ENCODE data around the gene TRAF4. TPM values are rescaled to one million over a fixed set of nuclear protein-coding genes. Genes with fewer than 3 reads are reported as not detected.
"Not testable (repeated sequence)": the region's sequence is repeated elsewhere in the genome, so short reads cannot be mapped to it uniquely, and the experiment has no call there.

The TRAF4 gene
- total RNA-seq, 1 donor from 2014 or later, result 37.4 TPM

- DNase-seq, result no peak
Observed at GRCh38 chr17:28715217-28715616, 28.6 kb upstream of the TRAF4 start.

- DNase-seq, result peak; percentile 54
Observed at GRCh38 chr17:28716740-28717577, 26.9 kb upstream of the TRAF4 start.

- DNase-seq, result peak; percentile 67
Observed at GRCh38 chr17:28717578-28718332, 26.1 kb upstream of the TRAF4 start, which contains the start of gene RAB34. TSS of gene RAB34 (minus strand) at chr17:28717868. CDS start at chr17:28717266, 602 bp downstream.

GRCh38 chr17:28718333-28719020 is 25.3 kb upstream of the TRAF4 start:
- DNase-seq, result no peak

- DNase-seq, result no peak
Observed at GRCh38 chr17:28719021-28719433, 24.8 kb upstream of the TRAF4 start.

- DNase-seq, result peak; percentile 27
Observed at GRCh38 chr17:28720247-28720996, 23.4 kb upstream of the TRAF4 start.

GRCh38 chr17:28720997-28721329 is 22.8 kb upstream of the TRAF4 start:
- not testable (repeated sequence) for DNase-seq

- no peak for DNase-seq
Observed at GRCh38 chr17:28722417-28723158, 21.2 kb upstream of the TRAF4 start.

- no peak for DNase-seq
Observed at GRCh38 chr17:28723159-28723835, 20.5 kb upstream of the TRAF4 start.

- DNase-seq, result not testable (repeated sequence)
Observed at GRCh38 chr17:28723836-28724499, 19.8 kb upstream of the TRAF4 start.

- DNase-seq, result no peak
Observed at GRCh38 chr17:28724500-28725165, 19.2 kb upstream of the TRAF4 start.

GRCh38 chr17:28725166-28725659 is 18.6 kb upstream of the TRAF4 start:
- DNase-seq, result peak; percentile 34

GRCh38 chr17:28725660-28726225 is 18.1 kb upstream of the TRAF4 start:
- peak; percentile 63 for DNase-seq

GRCh38 chr17:28726226-28726626 is 17.6 kb upstream of the TRAF4 start, which contains the start of gene TLCD1:
TSS of gene TLCD1 (minus strand) at chr17:28726233. CDS start at chr17:28726097, 136 bp downstream.
- DNase-seq, result peak; percentile 57

- DNase-seq, result peak; percentile 94
Observed at GRCh38 chr17:28726627-28727491, 17.0 kb upstream of the TRAF4 start.

GRCh38 chr17:28728364-28729200 is 15.2 kb upstream of the TRAF4 start, which contains the start of gene NEK8:
TSS of gene NEK8 (plus strand) at chr17:28728788. CDS start at chr17:28728814, 26 bp downstream.
- peak; percentile 93 for DNase-seq

GRCh38 chr17:28729950-28730330 is 13.9 kb upstream of the TRAF4 start:
- DNase-seq, result no peak

Measured in dermis blood vessel endothelial cell (primary cell).